Lung microvascular endothelial cell (primary cell): Measurements from ENCODE around the gene CNNM1. TPM values are rescaled to one million over a fixed set of nuclear protein-coding genes. Genes with fewer than 3 reads are reported as not detected.

Experiments used
- DNase-seq, 2 donors: peaks; one replicate each; pipeline versions ENCODE4 v3.0.0 to v3.0.0-alpha.2; 2010; ENCODE audit warnings: low read depth in 2 of 2
- total RNA-seq: library from RNA; depleted of rRNA; stranded (reverse); fragments of >200 nt; gene quantifications from 2 replicates; pipeline ENCODE4 v1.2.1, GENCODE V29; 2014

The CNNM1 gene
- total RNA-seq, 1 donor from 2014 or later, result not detected

DNA sequence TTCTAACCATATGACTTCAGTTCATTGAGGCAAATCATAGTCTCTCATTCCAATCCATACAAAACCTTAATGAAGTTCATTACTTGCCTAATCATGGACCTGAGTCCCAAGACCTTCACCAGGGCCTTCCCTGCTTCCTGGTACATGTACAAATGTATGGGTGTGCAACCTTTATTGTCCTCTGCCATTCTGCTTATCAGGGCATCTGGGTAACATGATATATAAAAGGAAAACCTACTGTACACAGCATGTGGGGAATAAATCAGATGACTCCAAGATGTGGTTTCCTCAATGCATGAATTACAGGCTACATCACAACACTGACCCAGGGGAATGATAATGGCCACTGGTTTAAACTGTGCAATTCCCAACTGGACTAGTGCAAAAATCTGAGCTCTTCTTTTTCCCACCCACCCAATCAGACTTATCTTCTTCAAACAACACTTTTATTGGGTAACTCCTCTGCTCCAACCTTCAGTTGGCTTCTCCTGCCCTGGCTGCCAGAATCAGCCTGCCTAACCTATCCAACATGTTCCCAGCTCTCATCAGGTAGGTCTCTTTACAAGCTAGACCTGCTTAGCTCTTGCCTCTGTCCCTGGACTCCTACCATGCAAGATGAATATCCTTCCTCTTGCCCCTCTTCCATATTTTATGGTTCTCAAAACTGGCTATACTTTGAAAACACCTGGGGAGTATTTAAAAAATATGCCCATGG, 89.9 kb downstream of the CNNM1 start:
- no peak for DNase-seq

DNA sequence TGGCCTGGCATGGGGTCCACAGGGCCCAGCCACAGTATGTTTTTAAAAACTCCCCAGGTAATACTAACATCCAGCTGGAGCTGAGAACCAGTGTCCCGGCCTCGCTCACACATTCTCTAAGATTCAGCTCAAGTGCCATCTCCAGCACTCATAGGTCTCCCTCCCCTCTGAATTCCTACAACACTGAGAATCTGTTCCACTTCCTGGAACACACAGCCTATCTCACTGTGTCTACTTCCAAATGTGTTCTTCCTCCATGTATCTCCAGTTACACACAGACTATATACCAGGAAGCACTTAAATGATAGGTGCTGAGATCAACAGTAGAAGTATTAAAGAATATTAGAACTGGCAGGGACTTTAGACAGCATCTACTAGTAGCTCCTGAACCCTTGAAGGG, 90.5 kb downstream of the CNNM1 start:
- DNase-seq, result no peak

DNA sequence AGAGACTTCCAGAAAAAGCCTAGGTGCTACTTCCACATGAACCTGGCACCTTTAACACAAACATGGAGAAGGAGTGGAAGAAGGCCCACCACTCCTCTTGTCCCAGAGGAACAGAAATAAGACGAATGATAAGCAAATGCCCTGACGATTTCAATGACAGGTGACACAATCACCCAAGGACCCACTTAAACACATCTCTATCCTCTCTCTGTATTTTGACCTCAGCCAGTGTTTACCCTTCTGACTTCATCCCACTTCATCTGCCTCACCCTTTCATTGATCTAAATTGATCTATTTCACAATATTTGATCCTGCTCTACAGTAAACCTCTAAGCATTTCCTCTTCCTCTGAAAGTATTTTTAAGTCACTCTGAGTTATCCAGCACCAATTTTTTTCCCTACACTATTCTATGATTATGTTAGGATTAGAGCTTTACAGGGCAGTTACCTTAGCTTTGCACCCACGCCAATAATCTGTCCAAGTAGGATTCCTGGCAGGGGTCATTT, 92.1 kb downstream of the CNNM1 start:
- no peak for DNase-seq

DNA sequence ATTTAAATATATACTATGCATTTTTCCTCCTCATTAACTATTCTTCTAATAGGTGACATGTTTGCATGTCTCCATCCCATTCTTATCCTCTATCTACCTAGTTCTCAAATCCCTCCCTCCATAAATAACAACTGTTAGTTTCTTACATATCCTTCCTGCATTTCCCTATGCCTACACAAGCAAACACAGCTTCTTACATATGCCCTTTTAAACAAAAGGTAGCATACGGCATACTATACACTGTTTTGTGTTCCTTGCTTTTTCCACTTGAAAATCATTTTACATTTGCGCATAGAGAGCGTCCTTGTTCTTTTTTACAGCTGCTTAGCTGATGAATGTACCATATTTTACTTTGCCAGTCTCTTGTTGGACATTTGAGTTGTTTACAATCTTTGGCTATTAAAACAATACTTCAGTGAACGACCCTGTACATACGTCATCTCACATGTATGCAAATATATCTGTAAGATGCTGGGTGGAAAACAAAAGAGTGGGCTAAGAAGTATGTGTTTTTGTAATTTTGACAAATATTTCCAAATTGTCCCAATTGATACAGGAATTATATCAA, 93.5 kb downstream of the CNNM1 start:
- DNase-seq, result no peak

DNA sequence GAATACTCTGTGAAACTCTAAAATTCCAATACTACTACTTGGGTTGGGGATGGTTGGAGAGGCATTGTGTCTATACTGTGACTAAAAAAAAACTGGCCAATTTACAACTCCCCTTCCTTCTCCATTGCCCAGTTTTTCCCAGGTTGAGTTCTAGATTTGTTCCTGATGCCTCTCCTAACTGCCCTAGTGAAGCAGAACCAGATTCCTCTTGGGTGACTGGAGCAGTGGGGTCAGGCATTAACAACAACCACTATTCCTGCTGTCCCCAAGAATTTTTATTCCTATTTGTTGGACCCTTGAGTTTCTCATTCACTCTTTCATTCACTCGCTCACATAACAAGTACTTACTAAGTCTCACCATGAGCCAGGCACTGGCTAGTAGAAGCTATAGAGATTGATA, 95.5 kb downstream of the CNNM1 start:
- no peak for DNase-seq

DNA sequence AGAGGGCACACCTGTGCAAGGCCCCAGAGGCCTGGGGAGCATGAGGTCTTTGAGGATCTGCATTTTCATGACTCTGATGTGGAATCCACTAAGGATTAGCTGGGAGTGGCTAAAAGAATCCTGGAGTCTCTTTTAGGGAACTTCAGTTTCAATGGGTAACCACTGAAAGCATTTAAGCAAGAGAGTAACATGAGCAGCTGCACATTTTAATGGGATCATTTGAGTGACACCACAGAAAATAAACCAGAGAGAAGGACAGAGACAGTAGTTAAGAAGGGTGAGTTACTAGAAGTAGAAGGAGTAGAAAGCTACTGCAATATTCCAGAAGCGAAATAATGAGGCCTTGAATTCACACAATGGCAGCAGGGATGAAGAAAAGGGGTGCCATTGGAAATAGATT, 96.0 kb downstream of the CNNM1 start:
- DNase-seq, result no peak

DNA sequence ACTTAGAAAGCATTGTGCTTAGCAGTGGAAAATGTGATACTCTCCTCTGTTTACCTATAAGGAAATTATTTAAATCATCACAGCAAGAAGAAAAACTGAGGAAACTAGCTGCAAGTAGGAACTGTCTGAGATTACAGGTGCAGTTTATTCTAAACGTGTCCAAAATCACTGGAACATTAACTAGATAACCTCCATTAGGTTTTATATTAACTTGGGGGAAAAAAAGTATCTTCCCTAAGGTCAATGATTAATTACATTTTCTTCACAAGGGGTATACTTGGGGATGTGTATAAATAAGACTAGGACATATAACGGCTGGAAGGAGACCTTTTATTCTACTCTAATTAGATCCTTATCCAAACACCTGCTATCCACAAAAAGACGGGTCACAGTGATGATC, 97.5 kb downstream of the CNNM1 start:
- DNase-seq, result no peak

DNA sequence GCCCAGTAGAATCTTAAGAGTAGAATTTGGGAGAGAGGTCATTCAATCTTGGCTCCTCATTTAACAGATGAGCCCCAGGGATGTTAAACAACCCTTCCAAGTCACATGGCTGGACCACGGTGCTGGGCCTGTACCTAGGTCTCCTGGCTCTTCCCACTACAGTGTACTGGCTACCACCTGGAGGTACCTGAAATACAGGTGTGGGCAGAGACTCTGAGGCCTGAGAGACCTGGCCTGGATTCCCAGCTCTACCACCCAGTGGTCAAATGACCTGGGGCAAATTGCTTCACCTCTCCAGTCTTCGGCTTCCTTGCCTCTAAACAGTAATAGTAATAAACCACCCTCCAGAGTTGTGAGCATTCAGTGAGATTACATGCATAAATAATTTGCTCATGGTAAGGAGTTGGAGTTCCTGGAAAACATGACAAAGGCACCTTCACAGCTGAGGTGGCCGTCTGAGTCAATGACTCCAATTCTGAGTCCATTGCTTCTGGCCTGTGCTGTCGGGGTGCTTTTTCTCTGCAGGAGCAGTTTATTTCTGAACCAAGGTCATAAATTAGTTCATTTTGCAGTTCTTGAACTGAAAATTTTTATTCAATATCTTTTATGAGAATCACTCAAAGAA, 98.5 kb downstream of the CNNM1 start:
- no peak for DNase-seq

DNA sequence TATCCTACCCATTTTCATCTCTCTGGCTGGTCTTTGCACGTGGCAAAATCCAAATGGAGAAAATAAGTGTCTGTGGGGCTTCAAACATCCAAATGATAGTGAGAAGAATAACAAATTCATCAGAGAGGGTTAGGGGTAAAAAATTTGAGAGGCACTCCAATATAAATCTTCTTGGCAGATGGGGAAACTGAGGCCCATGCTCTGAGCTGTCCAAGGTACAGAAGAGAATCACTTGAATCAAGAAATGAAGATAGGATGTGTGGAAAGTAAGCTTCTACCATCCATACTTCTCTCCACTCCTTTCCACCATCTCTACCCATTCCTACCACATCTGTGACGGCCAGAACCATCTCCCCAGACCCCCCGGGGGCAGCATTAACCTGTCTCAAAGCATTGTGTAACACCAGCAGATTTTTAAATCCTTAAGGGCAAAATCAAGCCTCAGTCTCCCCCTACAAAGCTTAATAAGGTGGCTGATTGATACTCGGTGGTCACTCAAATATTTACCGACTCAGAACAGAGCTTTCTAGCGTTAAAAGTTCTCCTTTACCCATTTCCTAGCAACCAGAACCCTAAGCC, 100.5 kb downstream of the CNNM1 start:
- DNase-seq, result no peak

DNA sequence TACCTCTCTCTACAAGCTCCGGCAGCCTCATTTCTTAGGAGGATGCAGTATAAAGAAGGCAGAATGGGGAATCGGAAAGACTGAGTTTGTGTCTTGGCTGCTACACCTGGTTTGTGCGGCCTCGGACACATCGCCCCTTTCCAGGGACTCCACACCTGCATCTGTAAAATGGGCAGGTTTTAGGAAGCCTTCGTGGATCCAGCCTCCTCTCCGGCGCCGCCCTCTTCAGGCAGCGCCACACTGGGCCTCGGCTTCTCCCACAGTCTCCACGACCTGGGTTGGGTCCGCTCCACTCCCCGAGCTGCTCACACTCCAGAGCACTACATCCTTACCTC, 100.9 kb downstream of the CNNM1 start:
- no peak for DNase-seq

DNA sequence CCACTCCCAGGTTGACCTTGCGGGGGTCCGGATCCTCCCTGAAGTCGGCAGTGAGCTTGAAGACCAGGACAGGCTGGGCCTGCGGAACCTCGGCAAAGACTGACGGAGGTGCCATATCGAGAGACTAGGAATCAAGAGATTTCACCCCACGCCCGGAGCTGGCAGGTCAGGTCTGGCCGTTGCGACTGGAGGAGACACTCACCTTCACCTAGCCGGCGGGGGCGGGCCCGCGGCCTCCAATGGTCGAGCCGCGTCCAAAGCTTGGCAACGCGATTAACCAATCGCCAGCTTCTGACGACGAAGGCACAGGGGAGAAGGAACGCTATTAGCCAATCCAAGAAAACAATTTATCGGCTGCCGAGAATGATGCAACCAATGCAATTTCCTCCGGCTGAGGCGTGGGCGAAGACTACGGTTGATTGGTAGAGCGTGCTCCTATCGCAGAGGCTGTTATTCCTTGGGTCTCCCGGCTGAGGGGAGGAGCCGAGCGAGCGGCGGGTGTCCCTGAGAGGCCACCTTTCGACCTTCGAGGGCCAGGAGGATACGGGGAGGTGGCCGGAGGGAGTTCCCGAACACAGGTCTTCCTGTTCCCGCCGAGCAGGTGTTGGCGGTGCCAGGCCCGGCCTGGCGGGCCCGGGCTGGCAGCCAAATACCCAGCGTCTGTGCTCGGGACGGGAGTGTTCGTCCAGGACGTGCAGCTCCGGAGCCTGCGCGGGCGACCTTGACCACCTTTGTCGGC, 101.5 kb downstream of the CNNM1 start, which contains the start of gene GOT1:
Gene GOT1, minus strand, starts transcription at position 174 of the 739 bp plus-strand sequence. Its CDS starts 59 bp downstream, at position 115.
- DNase-seq, result peak; percentile 99

DNA sequence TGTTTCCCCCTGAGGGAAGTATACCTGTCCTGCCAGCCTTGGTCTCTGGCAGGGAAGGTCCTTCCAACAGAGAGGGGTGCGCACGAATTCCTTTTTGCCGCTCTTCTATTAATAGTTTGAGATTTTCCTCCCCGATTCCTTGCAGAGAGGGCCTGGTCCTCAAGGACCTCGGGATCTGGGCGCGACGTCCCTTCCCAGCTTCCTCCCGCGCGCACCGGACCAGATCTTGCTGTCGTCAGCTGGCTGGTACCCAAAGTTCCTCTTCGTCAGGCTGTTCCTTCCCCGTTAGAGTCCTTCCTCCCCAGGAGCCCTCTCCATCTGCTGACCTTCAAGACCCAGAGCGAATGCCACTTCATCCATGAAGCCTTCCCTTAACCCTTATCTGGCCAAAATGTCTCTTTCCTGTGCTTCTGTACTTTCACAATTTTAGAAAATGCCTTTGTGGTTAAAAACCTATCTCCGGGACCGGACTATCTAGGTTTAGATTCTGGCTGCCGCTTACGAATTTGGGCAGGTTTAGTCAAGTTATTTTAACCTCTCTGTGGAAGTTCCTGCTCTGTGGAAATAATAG, 102.1 kb downstream of the CNNM1 start:
- peak; percentile 2 to 40 for DNase-seq

DNA sequence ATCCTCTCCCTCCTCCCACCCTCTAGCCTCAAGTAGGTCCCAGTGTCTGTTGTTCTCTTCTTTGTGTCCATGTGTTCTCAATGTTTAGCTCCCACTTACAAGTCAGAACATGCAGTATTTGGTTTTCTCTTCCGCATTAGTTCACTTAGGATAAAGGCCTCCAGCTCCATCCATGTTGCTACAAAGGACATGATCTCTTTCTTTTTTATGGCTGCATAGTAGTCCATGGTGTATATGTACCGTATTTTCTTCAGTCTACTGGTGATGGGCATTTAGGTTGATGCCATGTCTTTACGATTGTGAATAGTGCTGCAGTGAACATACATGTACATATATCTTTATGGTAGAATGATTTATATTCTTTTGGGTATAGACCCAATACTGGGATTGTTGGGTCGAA, 102.9 kb downstream of the CNNM1 start:
- DNase-seq, result no peak

DNA sequence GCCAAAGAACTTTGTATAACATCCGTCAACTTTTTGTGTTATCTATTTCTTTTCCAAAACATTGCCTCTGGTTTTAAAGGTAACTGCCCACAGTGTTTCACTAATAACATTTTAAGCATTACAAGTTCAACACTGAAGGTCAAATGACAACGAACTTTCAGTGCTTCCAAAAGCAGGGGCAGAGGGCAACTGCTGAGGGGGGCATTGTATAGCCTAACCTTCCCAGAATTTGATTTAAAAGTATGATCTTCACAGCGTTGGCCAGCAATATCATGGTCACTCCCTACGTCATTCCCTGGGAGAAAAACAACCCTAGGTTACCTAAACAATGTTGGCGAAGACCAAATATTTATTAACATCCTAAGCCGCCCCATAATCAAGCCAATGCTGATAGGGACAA, 103.7 kb downstream of the CNNM1 start:
- DNase-seq, result no peak

DNA sequence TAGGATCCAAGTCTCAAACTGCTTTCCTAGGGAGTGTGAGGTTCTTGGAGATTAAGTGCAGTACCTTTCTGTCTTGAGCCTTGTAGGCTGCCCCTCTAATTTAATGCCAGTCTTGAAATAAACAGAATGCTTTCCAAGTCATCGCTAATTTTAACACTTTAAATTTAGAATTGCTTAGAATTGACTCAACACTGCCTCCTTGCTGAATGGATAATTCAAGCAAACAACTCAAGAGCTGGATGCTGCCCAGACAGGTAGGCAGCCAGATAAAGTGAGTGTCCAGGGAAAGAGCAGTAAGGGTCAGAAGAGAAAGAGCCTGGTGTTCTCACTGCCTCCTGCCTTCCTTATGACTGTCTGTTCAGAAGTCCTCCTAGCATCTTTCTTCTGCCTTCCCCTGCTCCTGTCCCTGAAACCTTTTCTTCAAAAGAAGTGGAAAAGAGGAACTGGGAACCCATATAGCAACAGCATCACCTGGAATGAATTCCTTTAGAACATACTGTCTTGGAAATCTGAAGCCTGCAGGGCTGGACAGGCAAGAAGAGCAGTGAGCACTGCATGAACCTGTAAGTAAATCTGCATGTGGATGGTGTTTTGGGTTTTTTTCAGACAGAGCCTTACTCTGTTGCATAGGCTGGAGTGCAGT, 104.3 kb downstream of the CNNM1 start:
- peak; percentile 19 to 21 for DNase-seq

DNA sequence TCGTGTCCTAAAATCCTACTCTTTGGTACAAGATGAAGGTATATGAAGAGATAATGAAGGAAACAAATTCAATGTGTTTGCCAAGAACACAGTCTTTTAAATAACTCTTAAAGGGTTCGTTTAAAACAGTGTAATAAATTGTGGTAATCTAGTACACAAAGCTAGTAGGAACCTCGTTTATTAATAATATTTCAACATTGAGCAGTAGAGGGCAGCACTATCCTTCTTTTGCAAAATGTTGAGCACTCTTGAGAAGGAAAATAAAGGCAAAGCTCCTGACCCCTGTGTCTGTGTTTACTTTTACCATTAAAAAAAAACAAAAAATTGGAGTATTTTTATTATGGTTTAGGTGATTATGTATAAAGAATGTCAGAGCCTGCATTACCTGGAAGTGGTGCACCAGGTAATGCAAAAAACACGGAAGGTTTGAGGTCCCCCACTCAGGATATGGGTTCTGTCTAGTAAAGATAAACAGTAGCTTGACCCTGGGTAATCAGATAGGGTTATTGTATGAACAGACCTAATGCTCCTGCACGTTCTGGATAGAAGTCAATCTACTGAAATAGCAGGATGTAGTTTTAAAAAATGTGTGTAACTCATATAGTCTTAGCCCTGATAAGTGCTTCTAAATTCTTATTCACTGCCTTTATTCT, 107.0 kb downstream of the CNNM1 start:
- peak; percentile 67 to 72 for DNase-seq

DNA sequence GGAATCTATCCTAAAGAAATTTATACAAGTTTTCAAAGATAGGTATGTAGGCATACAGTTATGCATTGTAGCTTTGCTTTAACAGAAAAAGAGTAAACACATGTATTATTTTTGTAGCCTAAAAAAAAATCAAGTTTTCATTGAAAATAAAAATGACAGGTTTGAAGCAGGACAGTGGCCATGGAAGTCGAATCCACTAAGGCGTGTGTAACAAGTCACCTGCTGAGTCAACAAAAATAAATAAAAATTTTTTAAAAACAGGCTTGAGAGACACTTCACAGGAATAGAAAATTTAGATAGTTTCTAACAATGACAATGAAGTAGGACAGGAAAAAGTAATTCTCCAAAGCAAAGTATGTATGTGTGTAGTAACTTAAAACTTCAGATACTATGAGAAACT, 109.7 kb downstream of the CNNM1 start:
- DNase-seq, result no peak

DNA sequence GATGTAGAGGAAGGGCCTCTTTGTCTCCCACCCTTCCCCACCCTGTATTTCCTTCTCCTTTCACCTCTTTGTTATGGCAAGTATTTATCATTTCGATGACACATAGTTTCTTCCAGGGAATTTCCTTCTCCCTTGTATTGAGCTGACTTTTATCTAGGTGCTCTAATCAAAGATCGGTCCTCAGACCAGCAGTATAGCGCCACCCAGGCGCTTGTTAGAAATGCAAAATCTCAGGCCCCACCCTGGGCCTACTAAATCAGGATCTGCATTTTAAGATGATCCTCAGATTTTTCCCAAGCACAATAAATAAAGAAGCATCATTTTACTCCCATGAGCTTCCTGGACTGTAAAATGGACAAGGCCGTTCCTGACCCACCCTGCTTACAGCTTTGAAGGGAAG, 113.2 kb downstream of the CNNM1 start:
- no peak for DNase-seq

DNA sequence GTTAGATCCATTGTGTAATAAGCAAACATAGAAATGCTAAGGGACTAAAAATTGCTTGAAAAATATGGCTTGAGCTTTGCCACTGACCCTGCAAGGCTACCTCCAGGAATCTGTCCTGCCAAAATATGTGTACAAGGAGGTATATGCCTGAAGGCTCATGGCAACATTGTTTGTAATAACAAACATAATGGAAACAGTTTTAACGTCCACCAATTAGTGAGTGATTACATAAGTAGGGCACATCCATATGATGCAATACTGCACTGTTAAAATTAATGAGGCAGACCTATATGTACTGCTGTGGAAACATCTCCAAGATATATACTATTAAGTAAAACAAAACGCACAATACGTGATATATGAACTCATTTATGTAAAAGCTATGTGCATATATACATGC, 114.3 kb downstream of the CNNM1 start:
- no peak for DNase-seq
